K562 (cell line): ENCODE data around the gene ECI2. TPM values are rescaled to one million over a fixed set of nuclear protein-coding genes. Genes with fewer than 3 reads are reported as not detected.
A peak's percentile ranks its signal among the peaks of the same experiment; 100 is the strongest.
"Not testable (repeated sequence)": the region's sequence is repeated elsewhere in the genome, so short reads cannot be mapped to it uniquely, and the experiment has no call there.

ENCODE experiments used
- ATAC-seq: fragments of 200-7000 bp; cut with Tn5 transposase; 3 replicates; pipeline ENCODE4 v1.9.1; 2020; ENCODE audit warnings: moderate library complexity
- BruUV-seq: library from RNA; stranded (reverse); fragments of 400-500 nt; replicated peaks from 2 replicates; lab custom pipeline; 2021; lab: Mats Ljungman, UMichigan
- CTCF ChIA-PET: fragments of 300-600 bp; formaldehyde crosslinking; extraction: SDS; loops from one replicate; lab custom pipeline; 2021; ENCODE audit warnings: low intra/inter-chr PET ratio; lab: Yijun Ruan, JAX
- POLR2A ChIA-PET: fragments of 300-600, 350-650 bp; sonication (Branson Sonifier 250); formaldehyde crosslinking; extraction: SDS; loops from one replicate; lab custom pipeline; 2021; ENCODE audit warnings: antibody characterized with exemption, inconsistent platforms; lab: Yijun Ruan, JAX
- DNase-seq, 4 experiments: peaks; one replicate each; pipeline versions ENCODE4 v3.0.0 to v3.0.0-alpha.2; 2011 to 2018; ENCODE audit warnings: low spot score in 3 of 4, mixed read lengths in 3 of 4; ENCODE audit errors: extremely low read depth in 1 of 4
- FAIRE-seq: peaks from 2 replicates; lab custom pipeline; 2011; peaks lifted over from hg19 to GRCh38; lab: Jason Lieb, UNC
- H2AFZ ChIP-seq: 2 replicates; pipeline ENCODE4 v1.6.0; 2011; ENCODE audit warnings: low read depth, low read length, control low read depth, inconsistent platforms
- H3K27ac ChIP-seq: fragments of 200-600 bp; 3 replicates; pipeline ENCODE4 v1.8.0; 2011; ENCODE audit warnings: low read depth, mild to moderate bottlenecking, control low read depth, inconsistent platforms, low read length, moderate library complexity, mixed read lengths; ENCODE audit errors: extremely low read depth
- H3K27me3 ChIP-seq, 2 experiments: fragments of 300-600 bp in 1 of 2; 2 replicates in 1 of 2; 3 replicates in 1 of 2; pipeline versions ENCODE4 v1.6.0 to v1.8.0; 2011; ENCODE audit warnings: inconsistent platforms in 2 of 2, low read length in 2 of 2, mild to moderate bottlenecking in 1 of 2, mixed read lengths in 1 of 2, moderate library complexity in 1 of 2; ENCODE audit not compliant: control insufficient read depth in 2 of 2, insufficient read depth in 2 of 2
- H3K36me3 ChIP-seq: fragments of 300-600 bp; 3 replicates; pipeline ENCODE4 v1.8.0; 2011; ENCODE audit warnings: mild to moderate bottlenecking, low read length, inconsistent platforms; ENCODE audit not compliant: control insufficient read depth, insufficient read depth
- H3K4me1 ChIP-seq, 2 experiments: fragments of 200-600 bp in 1 of 2; replicated peaks in 1 of 2; 2 replicates in 1 of 2; 3 replicates in 1 of 2; pipeline versions ENCODE4 v1.5.1 to v1.8.0; 2011; ENCODE audit warnings: inconsistent platforms in 2 of 2, low read length in 2 of 2, mild to moderate bottlenecking in 1 of 2, mixed read lengths in 1 of 2, moderate library complexity in 1 of 2; ENCODE audit not compliant: control insufficient read depth in 2 of 2, insufficient read depth in 2 of 2
- H3K4me2 ChIP-seq: 2 replicates; pipeline ENCODE4 v1.6.1; 2011; ENCODE audit warnings: low read length, control low read depth, inconsistent platforms, mixed read lengths; ENCODE audit not compliant: insufficient read depth
- H3K4me3 ChIP-seq: fragments of 200-600 bp; sonication (generic), shearing (Covaris generic); 2 replicates; pipeline ENCODE4 v1.5.1; 2016; ENCODE audit warnings: control low read depth, inconsistent platforms
- H3K79me2 ChIP-seq: fragments of 200-600 bp; 3 replicates; pipeline ENCODE4 v1.8.0; 2011; ENCODE audit warnings: low read length, inconsistent platforms; ENCODE audit not compliant: control insufficient read depth, insufficient read depth
- H3K9ac ChIP-seq, 2 experiments: 2 replicates each; pipeline versions ENCODE4 v1.6.0 to v1.6.1; 2011; ENCODE audit warnings: low read depth in 2 of 2, low read length in 2 of 2, control low read depth in 1 of 2, inconsistent platforms in 1 of 2, mild to moderate bottlenecking in 1 of 2, mixed read lengths in 1 of 2; ENCODE audit not compliant: insufficient read depth in 1 of 2
- H3K9me1 ChIP-seq: one replicate; pipeline ENCODE4 v1.6.0; 2011; ENCODE audit warnings: inconsistent platforms, mild to moderate bottlenecking, low read length, moderate library complexity; ENCODE audit not compliant: control insufficient read depth, insufficient read depth
- H3K9me3 ChIP-seq: replicated peaks from 2 replicates; pipeline ENCODE4 v1.5.1; 2011; ENCODE audit warnings: low read depth, low read length, inconsistent platforms; ENCODE audit not compliant: control insufficient read depth, insufficient read depth
- H4K20me1 ChIP-seq: replicated peaks from 2 replicates; pipeline ENCODE4 v1.6.1; 2011; ENCODE audit warnings: low read length, inconsistent platforms, mixed read lengths; ENCODE audit not compliant: control insufficient read depth, insufficient read depth
- NFIC ChIP-seq: fragments of 450-650 bp; IDR thresholded peaks from 2 replicates; pipeline ENCODE4 v1.6.1; 2017; ENCODE audit warnings: mild to moderate bottlenecking, inconsistent platforms
- NFIX ChIP-seq: fragments of 250-450 bp; sonication (Bioruptor Pico); IDR thresholded peaks from 2 replicates; pipeline ENCODE4 v1.4.0; 2020; ENCODE audit warnings: low read depth, mild to moderate bottlenecking, moderate library complexity
- WGBS: fragments of 100-300 bp; shearing (Covaris generic); methylation state at CpG from one replicate; pipeline ENCODE4 v1.1.6; 2016; ENCODE audit warnings: low coverage, mixed read lengths; ENCODE audit not compliant: insufficient coverage; ENCODE audit errors: missing lambda C conversion rate; 5-methylcytosine and 5-hydroxymethylcytosine counted together
- in situ Hi-C: fragments of 300-500 bp; cut with MboI; formaldehyde crosslinking; loops from 4 replicates; pipeline ENCODE4 v1.15.0; 2018; ENCODE audit warnings: inconsistent platforms, mixed read lengths
- intact Hi-C: fragments of 100-400 bp; cut with micrococcal nuclease; formaldehyde crosslinking; loops from 2 replicates; pipeline ENCODE4 v1.14.2; 2022
- polyA plus RNA-seq, 8 experiments: library from polyadenylated mRNA; depleted of rRNA in 4 of 8; stranded (reverse) in 5 of 8; unstranded in 3 of 8; fragments of >200 nt; fragmentation: Nextera tagmentation in 2 of 8; fragmentation: Illumina TruSeq in 1 of 8; extraction: Ambion mirVana in 2 of 8; extraction: Trizol in 1 of 8; gene quantifications; 2 replicates each; pipeline versions ENCODE4 v1.2.1 to v1.2.3, GENCODE V29; 2011 to 2014; ENCODE audit warnings: inconsistent platforms in 1 of 8, missing spikeins in 1 of 8
- total RNA-seq, 7 experiments: library from RNA; depleted of rRNA in 6 of 7; stranded (reverse); fragments of >200 nt in 6 of 7; fragmentation: Illumina TruSeq in 2 of 7; extraction: Trizol in 2 of 7; gene quantifications; 2 replicates each; pipeline versions ENCODE4 v1.2.1 to v1.2.3, GENCODE V29; 2011 to 2021; ENCODE audit warnings: low replicate concordance in 1 of 7

Gene ECI2
- total and polyA plus RNA-seq, 9 of the 15 experiments (the other 6 are each of a cell fraction or from before 2014, with no cell fraction given): 80.7 to 377 (median 142) TPM

DNA sequence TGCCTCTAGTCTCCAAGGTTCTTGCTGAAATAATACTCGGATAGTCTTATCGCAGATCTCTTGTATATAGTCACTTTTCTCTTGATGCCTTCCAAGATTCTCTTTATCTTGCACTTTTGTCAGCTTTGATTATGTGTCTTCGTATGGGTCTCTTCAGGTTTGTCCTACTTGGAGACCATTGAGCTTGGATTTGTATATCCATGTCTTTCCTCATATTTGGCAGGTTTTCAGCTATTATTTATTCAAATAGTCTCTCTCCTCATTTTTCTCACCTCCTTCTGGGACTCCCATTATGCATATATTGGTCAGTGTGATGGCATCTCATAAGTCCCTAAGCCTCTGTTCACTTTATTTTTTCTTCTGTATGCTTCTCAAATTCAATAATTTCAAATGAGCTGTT, 23.0 kb downstream of the ECI2 start:
- no peak overlapping the region for H2AFZ ChIP-seq
- no peak for FAIRE-seq
- peaks cover 22% of the 10 kb centered on the region for H3K36me3 ChIP-seq
- H3K79me2 ChIP-seq: no peaks in the 10 kb centered on the region
- H3K4me1 ChIP-seq: no peaks in the 10 kb centered on the region
- TF ChIP-seq NFIC (peak; percentile 22; the same call in 1 of the 2 replicates), NFIX (CRISPR knock-in tag) (no peak)
- no peak overlapping the region for H3K4me2 ChIP-seq
- no TSS peak for BruUV-seq
- in situ Hi-C loops: no loop called here
- intact Hi-C loops: no loop called here
- CTCF ChIA-PET: no interaction called here
- no peaks in the 10 kb centered on the region for H4K20me1 ChIP-seq
- H3K27ac ChIP-seq: no peak overlapping the region
- no peak for ATAC-seq
- 50% methylated on average over 3 of the region's 3 CpGs for WGBS
- no peaks in the 10 kb centered on the region for H3K9me1 ChIP-seq
- H3K4me3 ChIP-seq: no peak overlapping the region
- H3K9me3 ChIP-seq: no peaks in the 10 kb centered on the region; the same call in 1 of the 2 replicates
- no peak overlapping the region for H3K9ac ChIP-seq
- DNase-seq: no peak
- H3K27me3 ChIP-seq: no peaks in the 10 kb centered on the region
- POLR2A ChIA-PET: interaction anchor here (1.1 kb wide), 1 partner anchor 9 kb away, joined by 3 read pairs; no protein-coding TSS in a partner anchor

DNA sequence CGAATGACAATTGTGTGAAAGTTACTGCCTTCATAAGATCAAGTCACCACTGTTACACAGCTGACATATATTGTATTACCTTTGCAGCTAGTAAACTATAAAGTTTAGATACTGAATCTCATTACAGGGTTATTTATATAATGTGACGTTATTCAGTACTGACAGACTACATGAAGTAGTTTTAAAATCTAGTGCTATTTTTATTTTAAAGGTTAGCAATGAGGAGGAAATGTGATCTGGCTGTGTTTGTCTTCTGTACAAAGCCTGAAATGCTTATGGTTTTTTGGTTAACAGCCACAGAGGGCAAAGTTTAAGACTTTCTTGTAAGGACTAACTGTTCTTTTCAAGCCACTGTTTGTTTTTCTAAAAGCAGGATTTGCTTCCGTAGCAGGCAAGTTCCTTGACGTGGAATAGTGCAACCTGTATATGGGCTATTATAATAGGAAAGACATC, 26.0 kb downstream of the ECI2 start:
- POLR2A ChIA-PET, CTCF ChIA-PET, BruUV-seq, FAIRE-seq, H3K4me2 ChIP-seq, H3K79me2 ChIP-seq, H3K27me3 ChIP-seq, intact Hi-C loops, H3K9me1 ChIP-seq, H3K9ac ChIP-seq, H4K20me1 ChIP-seq, H3K36me3 ChIP-seq, in situ Hi-C loops, H3K4me3 ChIP-seq, ATAC-seq, DNase-seq, H3K9me3 ChIP-seq, H3K4me1 ChIP-seq, H3K27ac ChIP-seq: not testable (repeated sequence)
- WGBS: 38% methylated on average over 4 of the region's 4 CpGs
- H2AFZ ChIP-seq: 0 out of 2 replicates have a peak overlapping the region, but pooled peaks have one; percentile 21
